ENCODE data around the gene SDF2L1.

Gene SDF2L1

DNA sequence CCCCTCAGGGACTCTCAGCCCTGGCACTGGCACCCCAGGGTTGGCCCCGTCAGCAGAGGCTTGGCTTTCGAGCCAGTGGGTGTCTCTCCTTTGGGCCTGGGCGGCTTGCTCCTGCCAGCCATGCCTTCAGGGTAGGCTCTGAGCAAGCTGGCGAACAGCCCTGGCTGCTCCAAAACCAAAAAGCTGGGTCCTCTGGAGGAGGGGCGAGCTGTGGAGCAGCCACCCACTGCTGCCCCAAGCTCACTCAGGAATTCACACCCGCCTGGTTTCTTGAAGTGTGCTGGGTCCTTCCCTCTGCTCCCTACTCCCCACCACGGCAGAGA is 18.5 kb upstream of the SDF2L1 start:
- H3K36me3 ChIP-seq (ENCODE audit: insufficient read depth, insufficient read length, low read length), result peaks cover 70% of the 10 kb centered on the region
- peaks cover 19% of the 10 kb centered on the region for H3K4me1 ChIP-seq (ENCODE audit: insufficient read depth, insufficient read length)

DNA sequence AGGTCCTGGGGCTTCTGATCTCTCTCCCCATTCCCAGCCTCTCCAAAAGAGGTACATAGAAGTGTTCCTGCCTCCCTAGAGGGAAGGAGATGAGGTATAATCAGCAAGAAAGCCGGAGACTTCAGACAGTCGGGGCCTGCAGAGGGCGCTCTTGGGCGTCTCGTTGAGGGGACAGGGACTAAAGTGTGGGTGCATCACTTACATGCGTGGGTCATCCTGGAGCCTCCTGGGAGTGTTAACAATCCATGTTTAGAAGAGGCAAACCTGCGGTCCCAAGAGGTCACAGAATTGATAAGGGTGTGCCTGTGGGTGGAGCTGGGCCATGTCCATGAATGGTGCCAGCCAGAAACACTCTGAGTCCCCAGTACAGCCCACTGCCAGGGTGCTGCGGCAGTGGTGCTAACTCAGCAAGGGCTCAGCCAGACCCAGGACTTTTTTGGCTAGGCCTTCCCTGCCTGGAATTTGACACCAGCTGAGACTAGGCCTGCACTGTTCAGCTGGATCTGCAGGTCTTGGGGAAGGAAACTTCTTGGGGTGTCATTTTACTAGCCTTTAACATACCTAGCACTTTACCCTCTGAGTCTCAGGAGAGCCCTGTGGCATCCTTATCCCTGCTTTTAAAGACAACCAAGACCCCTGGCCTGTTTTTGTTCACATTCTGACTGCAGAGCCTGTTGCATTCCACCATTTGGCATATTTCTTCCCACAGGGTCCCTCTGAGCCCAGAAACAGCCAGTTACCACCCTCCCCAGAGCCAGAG is 17.8 kb upstream of the SDF2L1 start:
- Histone ChIP-seq H3K27me3 (ENCODE audit: insufficient read depth, insufficient read length) (no peaks in the 10 kb centered on the region), H3K4me3 (ENCODE audit: insufficient read length, low read depth) (no peak overlapping the region), H3K36me3 (ENCODE audit: insufficient read depth, insufficient read length, low read length) (peaks cover 68% of the 10 kb centered on the region), H3K9me3 (ENCODE audit: insufficient read depth, low read length) (no peaks in the 10 kb centered on the region; the same call in 1 of the 2 replicates), H3K9ac (ENCODE audit: insufficient read length, low read depth) (peak overlapping the region; percentile 56), H3K4me1 (ENCODE audit: insufficient read depth, insufficient read length) (peaks cover 22% of the 10 kb centered on the region)
- DNase-seq (ENCODE audit: low read depth, low spot score), result no peak
- TF ChIP-seq SUZ12 (IDR thresholded peaks at IDR 0.05; ENCODE audit: extremely low read depth, insufficient read depth, insufficient read length) (no peak), ZNF274 (IDR thresholded peaks at IDR 0.05; ENCODE audit: low read depth, low read length) (no peak), YY1 (IDR thresholded peaks at IDR 0.05; ENCODE audit: insufficient read depth, insufficient read length) (no peak)

More for the DNA sequence above, 18.5 kb upstream of the SDF2L1 start:
- Histone ChIP-seq H3K9me3 (ENCODE audit: insufficient read depth, low read length) (no peaks in the 10 kb centered on the region), H3K4me3 (ENCODE audit: insufficient read length, low read depth) (no peak overlapping the region), H3K27me3 (ENCODE audit: insufficient read depth, insufficient read length) (no peaks in the 10 kb centered on the region), H3K9ac (ENCODE audit: insufficient read length, low read depth) (no peak overlapping the region)
- no peak for TF ChIP-seq SUZ12 (IDR thresholded peaks at IDR 0.05; ENCODE audit: extremely low read depth, insufficient read depth, insufficient read length)
- no peak for TF ChIP-seq YY1 (IDR thresholded peaks at IDR 0.05; ENCODE audit: insufficient read depth, insufficient read length)
- no peak for TF ChIP-seq ZNF274 (IDR thresholded peaks at IDR 0.05; ENCODE audit: low read depth, low read length)
- DNase-seq (ENCODE audit: low read depth, low spot score), result no peak

DNA sequence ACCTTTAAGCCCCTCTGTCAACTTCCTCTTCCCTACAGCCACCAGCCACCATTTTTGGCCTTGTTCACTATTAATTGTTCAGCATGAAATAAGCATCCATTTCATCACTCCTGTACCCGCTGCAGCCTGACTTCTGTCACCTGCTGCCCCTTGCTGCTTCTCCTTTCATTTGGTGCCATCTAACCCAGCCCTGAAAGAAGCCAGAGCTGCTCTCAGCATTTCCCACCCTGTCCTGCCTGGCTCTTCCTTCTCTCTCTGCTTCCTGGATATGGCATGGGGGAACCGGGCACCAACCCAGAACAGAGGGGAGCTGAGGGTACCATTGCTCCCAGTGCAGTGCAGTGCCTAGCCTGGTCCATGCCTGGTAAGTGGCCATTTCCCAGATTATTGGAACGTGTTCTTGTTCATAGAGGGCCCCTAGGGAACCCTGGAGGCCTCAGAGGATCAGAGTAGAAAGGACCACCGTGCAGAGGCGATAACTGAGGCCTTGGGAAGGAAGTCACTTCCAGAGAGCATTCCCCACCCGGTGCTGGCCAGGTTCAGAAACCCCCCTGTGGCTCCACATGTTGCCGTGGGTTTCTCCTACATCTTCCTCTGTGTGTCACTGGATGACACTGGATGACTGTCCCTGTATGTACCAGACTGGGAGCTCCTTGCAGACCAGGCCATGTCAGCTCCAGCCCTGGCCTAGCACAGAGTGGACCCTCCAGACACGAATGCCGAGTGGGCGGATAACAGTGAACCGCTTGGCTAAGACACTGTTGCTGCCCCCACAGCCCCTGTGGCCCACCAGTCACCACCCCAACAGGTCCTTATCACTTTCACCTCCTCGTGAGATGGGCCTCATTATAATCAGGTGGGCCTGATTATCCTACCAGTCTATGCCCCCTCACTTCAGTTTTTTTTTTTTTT is 17.0 kb upstream of the SDF2L1 start:
- no peak for TF ChIP-seq SUZ12 (IDR thresholded peaks at IDR 0.05; ENCODE audit: extremely low read depth, insufficient read depth, insufficient read length)
- no peak for TF ChIP-seq YY1 (IDR thresholded peaks at IDR 0.05; ENCODE audit: insufficient read depth, insufficient read length)
- no peak for TF ChIP-seq ZNF274 (IDR thresholded peaks at IDR 0.05; ENCODE audit: low read depth, low read length)
- no peak for DNase-seq (ENCODE audit: low read depth, low spot score)
- H3K4me3 ChIP-seq (ENCODE audit: insufficient read length, low read depth), result no peak overlapping the region
- peak overlapping the region; percentile 56 for H3K9ac ChIP-seq (ENCODE audit: insufficient read length, low read depth)
- no peaks in the 10 kb centered on the region; the same call in 1 of the 2 replicates for H3K9me3 ChIP-seq (ENCODE audit: insufficient read depth, low read length)
- H3K27me3 ChIP-seq (ENCODE audit: insufficient read depth, insufficient read length), result no peaks in the 10 kb centered on the region
- peaks cover 66% of the 10 kb centered on the region for H3K36me3 ChIP-seq (ENCODE audit: insufficient read depth, insufficient read length, low read length)
- peaks cover 22% of the 10 kb centered on the region for H3K4me1 ChIP-seq (ENCODE audit: insufficient read depth, insufficient read length)

DNA sequence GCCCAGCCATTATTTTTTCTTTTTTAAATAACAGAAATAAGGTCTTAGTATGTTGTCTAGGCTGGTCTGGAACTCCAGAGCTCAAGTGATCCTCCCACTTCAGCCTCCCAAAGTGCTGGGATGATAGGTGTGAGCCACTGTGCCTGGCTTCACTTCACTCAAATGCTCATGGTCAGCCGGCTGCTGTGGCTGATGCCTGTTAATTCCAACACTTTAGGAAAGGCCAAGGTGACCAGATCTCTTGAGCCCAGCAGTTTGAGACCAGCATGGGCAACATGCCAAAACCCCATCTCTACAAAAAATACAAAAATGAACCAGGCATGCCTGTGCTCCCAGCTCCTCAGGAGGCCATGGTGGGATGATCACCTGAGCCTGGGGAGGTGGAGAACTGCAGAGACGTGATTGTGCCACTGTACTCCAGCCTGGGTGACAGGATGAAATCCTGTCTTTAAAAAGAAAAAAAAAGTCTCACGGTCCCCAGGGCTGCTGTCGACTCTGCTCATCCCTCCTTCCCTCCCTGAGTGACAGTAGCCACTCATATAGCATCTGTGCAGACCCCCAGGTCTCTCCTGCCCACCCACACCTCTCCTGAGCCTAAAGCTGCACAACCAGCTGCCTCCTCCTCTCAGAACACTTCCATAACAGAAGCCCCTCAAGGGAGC is 15.9 kb upstream of the SDF2L1 start:
- peak overlapping the region; percentile 1 for H3K9ac ChIP-seq (ENCODE audit: insufficient read length, low read depth)
- H3K4me1 ChIP-seq (ENCODE audit: insufficient read depth, insufficient read length), result peaks cover 22% of the 10 kb centered on the region
- H3K36me3 ChIP-seq (ENCODE audit: insufficient read depth, insufficient read length, low read length), result peaks cover 58% of the 10 kb centered on the region
- H3K4me3 ChIP-seq (ENCODE audit: insufficient read length, low read depth), result no peak overlapping the region
- no peaks in the 10 kb centered on the region; the same call in 1 of the 2 replicates for H3K9me3 ChIP-seq (ENCODE audit: insufficient read depth, low read length)
- no peaks in the 10 kb centered on the region for H3K27me3 ChIP-seq (ENCODE audit: insufficient read depth, insufficient read length)
- TF ChIP-seq YY1 (IDR thresholded peaks at IDR 0.05; ENCODE audit: insufficient read depth, insufficient read length) (no peak), SUZ12 (IDR thresholded peaks at IDR 0.05; ENCODE audit: extremely low read depth, insufficient read depth, insufficient read length) (no peak), ZNF274 (IDR thresholded peaks at IDR 0.05; ENCODE audit: low read depth, low read length) (no peak)
- no peak for DNase-seq (ENCODE audit: low read depth, low spot score)

DNA sequence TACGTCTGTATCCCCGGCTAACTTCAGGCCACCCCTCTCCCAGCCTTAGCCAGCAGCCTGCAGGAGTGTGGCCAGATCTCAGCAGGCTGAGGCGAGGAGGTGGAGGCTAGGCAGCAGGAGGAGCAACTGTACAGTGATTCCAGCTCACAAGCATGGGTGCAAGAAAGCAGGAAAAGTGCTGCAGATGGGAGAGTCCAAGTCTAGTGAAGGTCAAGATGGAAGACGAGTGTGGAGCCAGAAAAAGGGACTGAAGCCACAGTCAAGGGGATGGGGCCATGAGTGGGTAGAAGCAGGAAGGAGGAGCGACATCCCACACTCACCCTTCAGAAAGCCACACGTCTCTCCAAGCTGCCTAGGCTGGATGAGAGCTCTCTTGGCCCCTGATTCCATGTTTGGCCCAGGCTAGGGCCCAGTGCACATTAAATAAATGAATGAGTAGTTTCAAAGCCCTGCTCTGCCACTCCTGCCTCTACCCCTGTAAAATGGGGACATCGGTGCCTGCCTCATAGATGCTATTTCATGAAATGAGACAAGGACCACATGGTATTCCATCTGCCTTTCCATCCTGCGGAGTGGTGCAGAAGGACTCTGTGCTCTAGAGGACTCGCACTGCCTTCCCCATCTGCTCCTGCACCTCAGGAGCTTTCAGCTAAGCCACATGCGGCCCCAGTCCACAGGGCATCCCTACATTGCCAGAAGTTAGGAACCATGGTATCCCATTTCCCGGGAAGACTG is 15.2 kb upstream of the SDF2L1 start:
- H3K4me3 ChIP-seq (ENCODE audit: insufficient read length, low read depth), result no peak overlapping the region
- no peak for DNase-seq (ENCODE audit: low read depth, low spot score)
- peaks cover 55% of the 10 kb centered on the region for H3K36me3 ChIP-seq (ENCODE audit: insufficient read depth, insufficient read length, low read length)
- no peaks in the 10 kb centered on the region for H3K27me3 ChIP-seq (ENCODE audit: insufficient read depth, insufficient read length)
- H3K9ac ChIP-seq (ENCODE audit: insufficient read length, low read depth), result peak overlapping the region; percentile 1
- H3K4me1 ChIP-seq (ENCODE audit: insufficient read depth, insufficient read length), result peaks cover 22% of the 10 kb centered on the region
- TF ChIP-seq SUZ12 (IDR thresholded peaks at IDR 0.05; ENCODE audit: extremely low read depth, insufficient read depth, insufficient read length), result no peak
- no peak for TF ChIP-seq YY1 (IDR thresholded peaks at IDR 0.05; ENCODE audit: insufficient read depth, insufficient read length)
- TF ChIP-seq ZNF274 (IDR thresholded peaks at IDR 0.05; ENCODE audit: low read depth, low read length), result no peak
- H3K9me3 ChIP-seq (ENCODE audit: insufficient read depth, low read length), result no peaks in the 10 kb centered on the region; the same call in 1 of the 2 replicates

DNA sequence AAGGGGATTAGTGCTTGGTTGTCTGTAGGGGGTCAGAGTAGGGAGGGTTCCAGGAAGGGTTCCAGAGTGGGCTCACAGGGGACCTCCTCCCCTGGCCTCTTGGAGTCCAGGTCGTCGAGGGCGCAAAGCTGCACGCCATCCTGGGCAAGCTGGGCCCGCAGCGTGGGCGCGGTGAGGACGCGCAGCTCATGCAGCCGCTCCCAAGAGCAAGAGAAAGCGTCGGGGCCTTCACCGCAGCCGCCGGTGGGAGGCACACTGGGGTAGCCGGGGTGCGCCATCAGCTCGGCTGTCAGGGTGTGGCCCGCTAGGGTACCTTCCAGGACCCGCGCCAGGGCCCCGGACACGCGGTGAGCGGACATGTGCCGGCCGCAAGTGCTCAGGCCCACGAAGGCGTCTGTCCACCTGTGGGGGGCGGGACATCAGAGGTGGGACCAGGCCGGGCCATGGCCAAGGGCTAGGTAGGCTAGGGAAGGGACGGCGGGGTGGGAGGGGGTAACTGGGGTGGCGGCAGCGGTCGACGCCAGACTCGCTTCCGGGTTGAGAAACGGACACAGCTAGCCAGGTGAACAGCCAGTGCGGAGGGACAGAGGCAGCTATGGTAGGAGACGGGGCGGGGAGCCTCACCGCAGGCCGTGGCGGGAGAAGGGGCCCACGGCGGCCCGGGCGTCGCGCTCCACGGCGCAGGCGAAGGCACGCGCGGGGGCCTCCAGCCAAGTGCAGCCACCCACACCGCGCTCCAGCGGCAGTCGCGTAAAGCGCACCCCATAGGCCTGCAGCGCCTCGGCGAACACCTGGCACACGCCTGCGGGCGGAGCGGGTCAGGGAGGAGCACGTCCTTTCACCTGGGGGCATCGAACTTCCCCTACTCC is 13.5 kb upstream of the SDF2L1 start:
- TF ChIP-seq ZNF274 (IDR thresholded peaks at IDR 0.05; ENCODE audit: low read depth, low read length) (no peak), SUZ12 (IDR thresholded peaks at IDR 0.05; ENCODE audit: extremely low read depth, insufficient read depth, insufficient read length) (no peak), YY1 (IDR thresholded peaks at IDR 0.05; ENCODE audit: insufficient read depth, insufficient read length) (no peak)
- Histone ChIP-seq H3K9ac (ENCODE audit: insufficient read length, low read depth) (peak overlapping the region; percentile 98), H3K36me3 (ENCODE audit: insufficient read depth, insufficient read length, low read length) (peaks cover 38% of the 10 kb centered on the region), H3K4me1 (ENCODE audit: insufficient read depth, insufficient read length) (peaks cover 17% of the 10 kb centered on the region), H3K4me3 (ENCODE audit: insufficient read length, low read depth) (peak overlapping the region; percentile 88), H3K27me3 (ENCODE audit: insufficient read depth, insufficient read length) (no peaks in the 10 kb centered on the region), H3K9me3 (ENCODE audit: insufficient read depth, low read length) (no peaks in the 10 kb centered on the region; the same call in 1 of the 2 replicates)
- no peak for DNase-seq (ENCODE audit: low read depth, low spot score)
